DOHH2 (cell line): ENCODE results near the gene GLOD4.

Experiments
- H3F3A ChIP-seq: fragments of 200-600 bp; sonication (generic), shearing (Covaris generic); 2 replicates; pipeline ENCODE4 v1.6.0; 2016; ENCODE audit warnings: antibody characterized with exemption, mild to moderate bottlenecking; ENCODE audit not compliant: control insufficient read depth, insufficient read depth
- H3K27ac ChIP-seq: fragments of 200-600 bp; sonication (generic); 2 replicates; pipeline ENCODE4 v1.5.1; 2014; ENCODE audit warnings: low read depth, mild to moderate bottlenecking, low read length, moderate library complexity
- H3K27me3 ChIP-seq: fragments of 200-600 bp; sonication (generic); 2 replicates; pipeline ENCODE4 v1.6.1; 2014; ENCODE audit warnings: mild to moderate bottlenecking, low read length, mixed read lengths; ENCODE audit not compliant: control insufficient read depth
- H3K36me3 ChIP-seq: fragments of 200-600 bp; sonication (generic); 2 replicates; pipeline ENCODE4 v1.6.1; 2014; ENCODE audit warnings: mild to moderate bottlenecking, low read length, moderate library complexity, mixed read lengths; ENCODE audit not compliant: control insufficient read depth
- H3K4me1 ChIP-seq: fragments of 200-600 bp; sonication (generic); 2 replicates; pipeline ENCODE4 v1.6.1; 2014; ENCODE audit warnings: mild to moderate bottlenecking, low read length, mixed read lengths; ENCODE audit not compliant: control insufficient read depth
- H3K4me2 ChIP-seq: fragments of 200-600 bp; sonication (generic); 2 replicates; pipeline ENCODE4 v1.6.0; 2014; ENCODE audit warnings: mild to moderate bottlenecking, low read length, moderate library complexity
- H3K4me3 ChIP-seq: fragments of 200-600 bp; sonication (generic); 2 replicates; pipeline ENCODE4 v1.5.1; 2014; ENCODE audit warnings: mild to moderate bottlenecking, low read length, mixed read lengths
- H3K79me2 ChIP-seq: fragments of 200-600 bp; sonication (generic); 2 replicates; pipeline ENCODE4 v1.6.1; 2014; ENCODE audit warnings: mild to moderate bottlenecking, low read length, mixed read lengths; ENCODE audit not compliant: control insufficient read depth
- H3K9me2 ChIP-seq: fragments of 200-600 bp; sonication (generic); replicated peaks from 2 replicates; pipeline ENCODE4 v1.6.1; 2014; ENCODE audit warnings: mild to moderate bottlenecking, low read length, mixed read lengths; ENCODE audit not compliant: control insufficient read depth
- H3K9me3 ChIP-seq: fragments of 200-600 bp; sonication (generic); 2 replicates; pipeline ENCODE4 v1.6.1; 2014; ENCODE audit warnings: antibody characterized with exemption, low read length, mixed read lengths; ENCODE audit not compliant: control insufficient read depth, insufficient read depth
- H4K20me1 ChIP-seq: fragments of 200-600 bp; sonication (generic); 2 replicates; pipeline ENCODE4 v1.6.0; 2014; ENCODE audit warnings: low read depth, mild to moderate bottlenecking, antibody characterized with exemption, low read length, moderate library complexity; ENCODE audit not compliant: control insufficient read depth, insufficient read depth
- CTCF ChIP-seq: fragments of 200-600 bp; sonication (generic); IDR thresholded peaks from one replicate; pipeline ENCODE4 v1.5.1; 2014; ENCODE audit warnings: antibody characterized with exemption, mild to moderate bottlenecking, low read depth, low read length; ENCODE audit not compliant: poor library complexity, severe bottlenecking
- EZH2phosphoT487 ChIP-seq: fragments of 200-600 bp; sonication (generic); IDR thresholded peaks from 2 replicates; pipeline ENCODE4 v1.6.1; 2017; ENCODE audit warnings: borderline replicate concordance, mild to moderate bottlenecking, antibody characterized with exemption, low read length, moderate library complexity, mixed read lengths

The GLOD4 gene

GRCh38 chr17:746783-747629 lies 35.1 kb downstream of the GLOD4 start:
- H3K36me3 ChIP-seq, result peaks cover 95% of the 10 kb centered on the region
- peaks cover 18% of the 10 kb centered on the region for H3K4me1 ChIP-seq
- no peak overlapping the region for H3K4me2 ChIP-seq
- no peaks in the 10 kb centered on the region for H3K27me3 ChIP-seq
- H4K20me1 ChIP-seq, result peaks cover 27% of the 10 kb centered on the region
- no peak overlapping the region for H3K4me3 ChIP-seq
- peaks cover 98% of the 10 kb centered on the region for H3K79me2 ChIP-seq
- TF ChIP-seq EZH2phosphoT487 (no peak), CTCF (no peak)
- H3F3A ChIP-seq, result peaks cover 5% of the 10 kb centered on the region; the same call in 1 of the 2 replicates
- no peak overlapping the region for H3K27ac ChIP-seq
- no peaks in the 10 kb centered on the region for H3K9me2 ChIP-seq
- H3K9me3 ChIP-seq, result no peaks in the 10 kb centered on the region

GRCh38 chr17:746181-746580 lies 35.9 kb downstream of the GLOD4 start:
- H3K9me3 ChIP-seq, result no peaks in the 10 kb centered on the region
- peaks cover 95% of the 10 kb centered on the region for H3K36me3 ChIP-seq
- TF ChIP-seq CTCF (no peak), EZH2phosphoT487 (no peak)
- no peaks in the 10 kb centered on the region for H3K27me3 ChIP-seq
- H3K9me2 ChIP-seq, result no peaks in the 10 kb centered on the region
- H3K4me3 ChIP-seq, result no peak overlapping the region
- H3K4me2 ChIP-seq, result no peak overlapping the region
- H3K79me2 ChIP-seq, result peaks cover 96% of the 10 kb centered on the region
- H3K27ac ChIP-seq, result no peak overlapping the region
- H3F3A ChIP-seq, result peaks cover 5% of the 10 kb centered on the region; the same call in 1 of the 2 replicates
- H3K4me1 ChIP-seq, result peaks cover 21% of the 10 kb centered on the region
- peaks cover 27% of the 10 kb centered on the region for H4K20me1 ChIP-seq

GRCh38 chr17:745406-745805 lies 36.7 kb downstream of the GLOD4 start:
- peaks cover 22% of the 10 kb centered on the region for H3K4me1 ChIP-seq
- H3K9me3 ChIP-seq, result no peaks in the 10 kb centered on the region
- TF ChIP-seq CTCF, result no peak
- no peak for TF ChIP-seq EZH2phosphoT487
- no peaks in the 10 kb centered on the region for H3K27me3 ChIP-seq
- no peak overlapping the region for H3K4me3 ChIP-seq
- H3K79me2 ChIP-seq, result peaks cover 96% of the 10 kb centered on the region
- H3K27ac ChIP-seq, result no peak overlapping the region
- no peaks in the 10 kb centered on the region for H3K9me2 ChIP-seq
- peaks cover 95% of the 10 kb centered on the region for H3K36me3 ChIP-seq
- peaks cover 9% of the 10 kb centered on the region for H3F3A ChIP-seq
- H3K4me2 ChIP-seq, result no peak overlapping the region
- H4K20me1 ChIP-seq, result peaks cover 21% of the 10 kb centered on the region
